NCI-H1436 (cell line): ENCODE measurements around the gene NDUFAF3.

Source experiments
- DNase-seq: peaks from one replicate; lab custom pipeline; 2025; lab: John Stamatoyannopoulos, UW

Gene NDUFAF3

DNA sequence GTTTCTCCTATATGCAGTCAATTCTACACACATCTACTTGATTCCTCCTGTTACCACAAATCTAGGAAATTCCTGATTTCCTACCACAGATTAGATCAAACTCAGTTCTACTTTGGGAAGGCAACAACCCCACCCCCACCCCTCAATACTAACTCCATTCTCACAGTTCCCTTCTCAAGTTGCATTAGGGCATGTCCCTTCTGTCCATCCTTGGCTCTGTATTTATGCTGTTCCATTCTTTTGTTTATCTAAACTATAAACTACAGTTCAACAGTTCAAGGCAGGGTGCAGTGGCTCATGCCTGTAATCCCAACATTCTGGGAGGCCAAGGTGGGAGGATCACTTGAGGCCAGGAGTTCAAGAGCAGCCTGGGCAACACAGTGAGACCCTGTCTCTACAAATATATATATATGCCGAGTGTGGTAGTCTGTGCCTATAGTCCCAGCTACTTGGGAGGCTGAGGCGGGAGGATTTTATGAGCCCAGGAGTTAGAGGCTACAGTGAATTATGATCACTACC lies 32.5 kb downstream of the NDUFAF3 start:
- no peak for DNase-seq

DNA sequence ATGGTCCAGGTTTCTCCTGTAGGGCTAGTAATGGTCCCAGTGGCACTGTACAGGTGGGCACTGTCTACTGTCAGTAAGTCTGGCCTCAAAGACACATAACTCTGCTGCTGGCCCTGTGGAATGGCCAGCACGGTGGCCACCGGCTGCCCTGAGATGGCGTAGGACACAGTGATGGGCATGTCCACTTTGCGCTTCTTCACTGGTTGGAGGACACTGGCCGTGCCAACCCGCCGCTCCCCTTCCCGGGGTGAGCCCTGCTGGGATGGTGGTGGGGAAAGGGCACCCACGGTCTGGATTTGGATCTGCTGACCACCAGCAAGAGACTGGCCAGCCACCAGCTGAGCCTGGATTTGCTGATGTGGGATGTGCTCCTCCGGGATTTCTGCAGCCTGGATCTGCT lies 35.3 kb downstream of the NDUFAF3 start:
- no peak for DNase-seq

DNA sequence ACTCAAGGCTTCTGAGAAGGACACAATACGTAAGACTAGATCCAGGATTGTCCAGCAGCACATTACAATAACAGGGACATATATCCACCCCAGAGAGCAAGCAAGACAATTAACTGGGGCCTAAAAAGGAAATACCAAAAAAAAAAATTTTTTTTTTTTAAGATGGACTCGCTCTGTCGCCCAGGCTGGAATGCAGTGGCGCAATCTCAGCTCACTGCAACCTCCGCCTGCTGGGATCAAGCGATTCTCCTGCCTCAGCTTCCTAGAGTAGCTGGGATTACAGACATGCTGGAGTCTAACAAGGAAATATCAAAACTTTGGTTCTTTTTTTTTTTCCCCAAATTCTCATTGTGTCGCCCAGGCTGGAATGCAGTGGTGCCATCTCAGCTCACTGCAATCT lies 36.1 kb downstream of the NDUFAF3 start:
- no peak for DNase-seq
